GM18858 (cell line): ENCODE results near the gene DGKI.

Experiments
- ATAC-seq: cut with Tn5 transposase; IDR thresholded peaks from one replicate; pipeline ENCODE4 v1.9.1; 2021; ENCODE audit not compliant: unreplicated experiment

The DGKI gene

GRCh38 chr7:137846827-137847567, at the start of gene DGKI:
Gene DGKI, minus strand, starts transcription at chr7:137846974.
- no peak for ATAC-seq

GRCh38 chr7:137895301-137896221, 48.8 kb upstream of the DGKI start:
- peak; percentile 68 for ATAC-seq

- no peak for ATAC-seq
Observed at GRCh38 chr7:137893143-137893742, 46.5 kb upstream of the DGKI start.

GRCh38 chr7:137891016-137891655, 44.4 kb upstream of the DGKI start:
- no peak for ATAC-seq

GRCh38 chr7:137890449-137890921, 43.7 kb upstream of the DGKI start:
- no peak for ATAC-seq

- no peak for ATAC-seq
Observed at GRCh38 chr7:137888241-137888640, 41.5 kb upstream of the DGKI start.

GRCh38 chr7:137886746-137887145, 40.0 kb upstream of the DGKI start:
- ATAC-seq: no peak

- ATAC-seq: no peak
Observed at GRCh38 chr7:137886281-137886680, 39.5 kb upstream of the DGKI start.

- no peak for ATAC-seq
Observed at GRCh38 chr7:137885678-137886077, 38.9 kb upstream of the DGKI start.

GRCh38 chr7:137882806-137883205, 36.0 kb upstream of the DGKI start:
- no peak for ATAC-seq

- peak; percentile 97 for ATAC-seq
Observed at GRCh38 chr7:137882261-137882668, 35.5 kb upstream of the DGKI start.

- ATAC-seq: no peak
Observed at GRCh38 chr7:137881607-137882260, 35.0 kb upstream of the DGKI start.

- ATAC-seq: no peak
Observed at GRCh38 chr7:137880432-137880831, 33.7 kb upstream of the DGKI start.

- ATAC-seq: no peak
Observed at GRCh38 chr7:137879357-137880158, 32.8 kb upstream of the DGKI start.

- ATAC-seq: no peak
Observed at GRCh38 chr7:137878333-137878961, 31.7 kb upstream of the DGKI start.

GRCh38 chr7:137877027-137877675, 30.4 kb upstream of the DGKI start:
- no peak for ATAC-seq

- no peak for ATAC-seq
Observed at GRCh38 chr7:137875746-137876145, 29.0 kb upstream of the DGKI start.

GRCh38 chr7:137873979-137874777, 27.4 kb upstream of the DGKI start:
- no peak for ATAC-seq
